Measurements from ENCODE around the gene DOCK1.

Gene DOCK1

GRCh38 chr10:127398140-127398970, 493.1 kb downstream of the DOCK1 start:
- no peaks in the 10 kb centered on the region for H3K79me2 ChIP-seq (ENCODE audit: insufficient read depth, low read length)
- H3K4me2 ChIP-seq (ENCODE audit: low read depth, low read length, poor library complexity, severe bottlenecking), result no peak overlapping the region

DNA sequence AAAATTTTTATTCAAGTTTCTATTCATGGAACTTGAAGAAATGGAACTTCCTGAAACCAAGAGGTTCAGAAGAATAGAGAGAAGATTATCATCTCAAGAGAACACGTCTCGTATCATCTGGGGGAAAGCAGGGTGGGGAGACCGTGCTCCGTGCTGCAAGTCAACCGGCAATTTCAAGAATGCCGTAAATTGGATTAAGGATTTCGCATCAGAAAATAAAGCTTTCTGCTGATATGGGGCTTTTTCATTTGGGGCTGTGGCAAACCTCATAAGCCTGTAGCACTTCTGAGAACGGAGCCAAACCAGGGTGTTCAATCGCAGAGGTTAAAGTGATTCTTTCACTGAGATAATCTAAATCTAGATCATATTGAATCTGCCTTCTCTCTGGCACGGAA, 493.7 kb downstream of the DOCK1 start:
- H3K4me3 ChIP-seq (ENCODE audit: low read length, poor library complexity, severe bottlenecking), result no peak overlapping the region
- H3K4me1 ChIP-seq (ENCODE audit: insufficient read depth, low read length, poor library complexity, severe bottlenecking), result no peaks in the 10 kb centered on the region
- no peaks in the 10 kb centered on the region for H4K20me1 ChIP-seq (ENCODE audit: insufficient read depth, low read length, poor library complexity, severe bottlenecking)
- no peak overlapping the region for H3K9ac ChIP-seq (ENCODE audit: low read depth, low read length, poor library complexity, severe bottlenecking)
- no peaks in the 10 kb centered on the region; the same call in 1 of the 2 replicates for H3K9me3 ChIP-seq (ENCODE audit: insufficient read depth, low read depth, low read length)
- H3K36me3 ChIP-seq (ENCODE audit: insufficient read depth, low read length), result no peaks in the 10 kb centered on the region
- H3K4me2 ChIP-seq (ENCODE audit: low read depth, low read length, poor library complexity, severe bottlenecking), result no peak overlapping the region
- no peaks in the 10 kb centered on the region for H3F3A ChIP-seq (ENCODE audit: low read depth)
- no peaks in the 10 kb centered on the region for H3K9me2 ChIP-seq (replicated peaks; ENCODE audit: low read depth, low read length)
- H3K27me3 ChIP-seq (ENCODE audit: insufficient read depth, low read length, poor library complexity, severe bottlenecking), result no peaks in the 10 kb centered on the region
- TF ChIP-seq CTCF (conservative IDR thresholded peaks at IDR 0.05; ENCODE audit: low read length), result no peak
- no peak for TF ChIP-seq EZH2phosphoT487 (IDR thresholded peaks at IDR 0.05; ENCODE audit: borderline replicate concordance)
- H2AFZ ChIP-seq (ENCODE audit: low read length), result no peak overlapping the region
- H3K79me2 ChIP-seq (ENCODE audit: insufficient read depth, low read length), result no peaks in the 10 kb centered on the region

More at GRCh38 chr10:127398140-127398970, 493.1 kb downstream of the DOCK1 start:
- H4K20me1 ChIP-seq (ENCODE audit: insufficient read depth, low read length, poor library complexity, severe bottlenecking), result no peaks in the 10 kb centered on the region
- H3K36me3 ChIP-seq (ENCODE audit: insufficient read depth, low read length), result no peaks in the 10 kb centered on the region
- no peaks in the 10 kb centered on the region for H3K9me2 ChIP-seq (replicated peaks; ENCODE audit: low read depth, low read length)
- H2AFZ ChIP-seq (ENCODE audit: low read length), result no peak overlapping the region
- no peaks in the 10 kb centered on the region for H3K4me1 ChIP-seq (ENCODE audit: insufficient read depth, low read length, poor library complexity, severe bottlenecking)
- no peaks in the 10 kb centered on the region; the same call in 1 of the 2 replicates for H3K9me3 ChIP-seq (ENCODE audit: insufficient read depth, low read depth, low read length)
- no peak overlapping the region for H3K4me3 ChIP-seq (ENCODE audit: low read length, poor library complexity, severe bottlenecking)
- H3K27me3 ChIP-seq (ENCODE audit: insufficient read depth, low read length, poor library complexity, severe bottlenecking), result no peaks in the 10 kb centered on the region
- H3K9ac ChIP-seq (ENCODE audit: low read depth, low read length, poor library complexity, severe bottlenecking), result no peak overlapping the region
- no peaks in the 10 kb centered on the region for H3F3A ChIP-seq (ENCODE audit: low read depth)
- TF ChIP-seq CTCF (conservative IDR thresholded peaks at IDR 0.05; ENCODE audit: low read length) (no peak), EZH2phosphoT487 (IDR thresholded peaks at IDR 0.05; ENCODE audit: borderline replicate concordance) (no peak)

DNA sequence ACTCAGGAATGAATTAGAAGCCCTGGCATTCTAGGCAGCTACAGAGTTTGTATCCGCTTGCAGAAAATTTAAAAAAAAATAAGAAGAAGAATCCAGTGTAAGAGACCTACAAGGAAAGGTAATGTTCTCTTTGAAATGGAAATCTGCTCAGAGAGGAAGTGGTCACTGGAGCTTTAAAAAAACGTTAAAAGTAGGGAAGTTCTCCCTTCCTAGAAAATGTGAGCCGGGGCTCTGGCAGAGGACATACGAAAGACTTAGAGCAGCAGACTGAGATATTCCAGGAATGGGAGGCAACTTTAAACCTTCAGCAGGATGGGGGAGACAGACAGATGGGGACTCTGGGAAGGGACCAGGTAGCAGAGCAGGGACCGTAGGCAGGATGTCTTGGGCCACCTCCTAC, 494.4 kb downstream of the DOCK1 start:
- Histone ChIP-seq H3K9me3 (ENCODE audit: insufficient read depth, low read depth, low read length) (no peaks in the 10 kb centered on the region; the same call in 1 of the 2 replicates), H4K20me1 (ENCODE audit: insufficient read depth, low read length, poor library complexity, severe bottlenecking) (no peaks in the 10 kb centered on the region), H3K9me2 (replicated peaks; ENCODE audit: low read depth, low read length) (no peaks in the 10 kb centered on the region), H3K36me3 (ENCODE audit: insufficient read depth, low read length) (no peaks in the 10 kb centered on the region), H3K4me1 (ENCODE audit: insufficient read depth, low read length, poor library complexity, severe bottlenecking) (no peaks in the 10 kb centered on the region), H3K4me2 (ENCODE audit: low read depth, low read length, poor library complexity, severe bottlenecking) (no peak overlapping the region), H3K27me3 (ENCODE audit: insufficient read depth, low read length, poor library complexity, severe bottlenecking) (no peaks in the 10 kb centered on the region), H3K9ac (ENCODE audit: low read depth, low read length, poor library complexity, severe bottlenecking) (no peak overlapping the region), H2AFZ (ENCODE audit: low read length) (no peak overlapping the region), H3K79me2 (ENCODE audit: insufficient read depth, low read length) (no peaks in the 10 kb centered on the region), H3F3A (ENCODE audit: low read depth) (no peaks in the 10 kb centered on the region), H3K4me3 (ENCODE audit: low read length, poor library complexity, severe bottlenecking) (no peak overlapping the region)
- no peak for TF ChIP-seq CTCF (conservative IDR thresholded peaks at IDR 0.05; ENCODE audit: low read length)
- TF ChIP-seq EZH2phosphoT487 (IDR thresholded peaks at IDR 0.05; ENCODE audit: borderline replicate concordance), result no peak
